ENCODE data around the gene SEC24D.
"Not testable (repeated sequence)": the region's sequence is repeated elsewhere in the genome, so short reads cannot be mapped to it uniquely, and the experiment has no call there.

Gene SEC24D

GRCh38 chr4:118835571-118836300 is at the start of gene SEC24D:
Gene SEC24D, minus strand, starts transcription at chr4:118836126. Its CDS starts 2,430 bp downstream, at chr4:118833696.
- DNase-seq, result peak; percentile 88

- DNase-seq, result no peak
These were observed 48.8 kb upstream of the SEC24D start for GRCh38 chr4:118884716-118885115.

DNA sequence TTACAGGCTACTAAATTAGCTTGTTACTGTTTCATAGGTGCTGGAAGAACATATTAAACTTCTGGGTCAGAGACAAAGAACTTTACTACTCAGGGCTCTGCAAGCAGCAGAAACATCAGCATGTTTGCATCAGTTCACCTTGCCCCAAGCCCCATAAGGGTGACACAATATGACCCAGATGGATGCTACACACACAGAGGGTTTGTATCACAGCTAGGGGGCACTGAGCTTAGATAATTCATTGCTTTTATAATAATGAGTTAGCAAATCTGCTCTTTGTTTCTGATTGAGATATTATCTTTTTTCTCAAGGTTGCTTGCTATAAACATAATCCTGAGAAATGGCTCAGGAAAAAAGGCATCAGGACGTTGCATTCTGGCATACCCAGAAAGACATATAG is 47.9 kb upstream of the SEC24D start:
- no peak for DNase-seq

GRCh38 chr4:118881512-118882146 is 45.7 kb upstream of the SEC24D start:
- DNase-seq, result no peak

GRCh38 chr4:118879409-118879808 is 43.5 kb upstream of the SEC24D start:
- no peak for DNase-seq

DNA sequence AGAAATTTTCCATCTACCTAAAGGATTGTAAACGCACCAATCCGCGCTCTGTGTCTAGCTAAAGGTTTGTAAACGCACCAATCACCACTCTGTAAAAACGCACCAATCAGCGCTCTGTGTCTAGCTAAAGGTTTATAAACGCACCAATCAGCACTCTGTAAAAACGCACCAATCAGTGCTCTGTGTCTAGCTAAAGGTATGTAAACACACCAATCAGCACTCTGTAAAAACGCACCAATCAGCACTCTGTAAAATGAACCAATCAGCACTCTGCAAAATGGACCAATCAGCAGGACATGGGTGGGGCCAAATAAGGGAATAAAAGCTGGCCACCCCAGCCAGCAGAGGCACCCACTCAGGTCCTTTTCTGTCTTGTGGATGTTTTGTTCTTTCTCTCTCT is 42.6 kb upstream of the SEC24D start:
- not testable (repeated sequence) for DNase-seq

- DNase-seq, result no peak
These were observed 41.9 kb upstream of the SEC24D start for GRCh38 chr4:118877797-118878196.

- no peak for DNase-seq
These were observed 36.3 kb upstream of the SEC24D start for GRCh38 chr4:118872181-118872580.

- no peak for DNase-seq
These were observed 33.9 kb upstream of the SEC24D start for GRCh38 chr4:118869808-118870342.

- DNase-seq, result no peak
These were observed 31.6 kb upstream of the SEC24D start for GRCh38 chr4:118867311-118868067.

DNA sequence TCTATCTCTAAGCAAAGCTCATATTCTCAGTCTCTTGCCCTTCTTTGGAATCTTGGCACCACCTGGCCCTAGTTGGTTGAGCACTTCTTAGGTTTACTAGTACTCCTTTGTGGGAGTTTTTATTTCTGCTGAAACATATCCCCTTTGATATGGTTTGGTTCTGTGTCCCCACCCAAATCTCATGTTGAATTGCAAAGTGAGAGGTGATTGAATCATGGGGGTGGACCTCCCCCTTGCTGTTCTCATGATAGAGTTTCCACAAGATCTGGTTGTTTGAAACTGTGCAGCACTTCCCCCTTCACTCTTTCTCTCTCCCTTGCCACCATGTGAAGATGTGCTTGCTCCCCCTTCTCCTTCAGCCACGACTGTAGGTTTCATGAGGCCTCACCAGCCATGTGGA is 30.5 kb upstream of the SEC24D start:
- no peak for DNase-seq

- DNase-seq, result no peak
These were observed 29.3 kb upstream of the SEC24D start for GRCh38 chr4:118865091-118865708.

DNA sequence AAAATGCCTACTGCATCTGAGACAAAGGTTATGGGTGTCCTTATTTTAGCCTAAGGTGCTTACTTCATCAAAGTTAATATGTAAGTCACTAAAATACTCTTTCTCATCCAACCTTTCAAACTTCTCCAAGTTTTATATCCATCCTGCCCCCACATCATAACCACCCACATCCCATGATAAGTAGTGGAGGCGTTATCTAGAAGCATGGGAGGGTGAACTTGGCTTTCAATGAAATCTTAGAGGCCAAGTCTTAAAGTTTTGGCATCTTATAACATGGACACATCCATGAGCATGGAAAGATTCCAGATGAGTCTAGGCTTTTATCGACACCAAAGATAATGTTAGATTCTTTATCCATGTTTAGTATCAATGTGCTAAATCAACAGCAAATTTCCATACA is 22.9 kb upstream of the SEC24D start:
- DNase-seq, result no peak

GRCh38 chr4:118857760-118858159 is 21.8 kb upstream of the SEC24D start:
- DNase-seq, result no peak

GRCh38 chr4:118850488-118851173 is 14.7 kb upstream of the SEC24D start:
- DNase-seq, result no peak

- no peak for DNase-seq
These were observed 14.1 kb upstream of the SEC24D start for GRCh38 chr4:118849867-118850487.

DNA sequence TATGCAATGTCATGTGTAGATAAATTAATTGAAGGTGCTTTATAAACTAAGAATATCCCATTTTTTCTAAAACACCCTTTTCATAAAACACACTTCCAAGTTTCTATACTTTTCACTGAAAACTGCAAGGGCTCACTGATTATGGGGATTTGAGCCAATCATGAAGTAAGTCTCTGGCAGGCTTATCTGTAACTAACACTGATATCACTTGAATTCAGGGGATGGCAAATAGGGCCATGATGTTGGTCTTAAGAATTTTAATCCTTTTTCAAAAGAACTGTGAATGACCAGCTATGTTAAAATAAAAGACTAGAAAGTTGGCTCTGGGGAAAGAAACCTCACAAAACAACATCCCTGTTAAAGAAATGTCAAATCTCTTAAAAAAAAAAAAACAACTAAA is 13.0 kb upstream of the SEC24D start:
- no peak for DNase-seq

DNA sequence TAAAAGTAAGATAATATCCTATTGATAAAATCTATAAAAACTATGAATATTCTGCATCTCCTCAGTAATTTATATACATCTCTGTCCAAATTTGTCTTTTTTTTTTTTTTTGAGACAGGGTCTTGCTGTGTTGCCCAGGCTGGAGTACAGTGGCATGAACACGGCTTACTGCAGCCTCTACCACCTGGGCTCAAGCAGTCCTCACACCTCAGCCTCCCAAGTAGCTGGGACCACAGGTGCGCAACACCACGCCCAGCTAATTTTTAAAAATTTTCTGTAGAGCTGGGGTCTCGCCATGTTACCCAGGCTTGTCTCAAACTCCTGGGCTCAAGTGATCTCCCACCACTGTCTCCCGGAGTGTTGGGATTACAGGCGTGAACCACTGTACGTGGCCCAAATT is 12.3 kb upstream of the SEC24D start:
- DNase-seq, result no peak

DNA sequence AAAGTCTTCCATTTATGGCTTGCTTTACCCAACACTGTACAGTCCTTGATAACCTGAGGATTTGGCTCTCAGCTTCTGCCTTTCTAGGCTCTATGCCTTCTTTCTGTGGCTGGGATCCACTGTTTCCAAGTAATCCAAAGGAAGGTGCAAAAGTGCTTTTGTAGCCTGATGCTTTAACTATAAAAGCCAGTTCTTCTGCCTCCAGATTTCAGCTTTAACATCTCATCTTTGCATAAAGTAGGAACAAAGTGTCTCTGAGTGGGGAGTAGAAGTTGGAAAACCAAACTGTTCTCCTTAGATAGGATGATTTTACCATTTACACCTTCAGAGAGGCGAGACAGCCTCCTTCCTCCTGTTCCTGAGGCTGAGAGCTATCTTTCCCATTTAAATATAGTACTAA is 11.1 kb upstream of the SEC24D start:
- DNase-seq, result no peak

GRCh38 chr4:118845552-118846050 is 9.7 kb upstream of the SEC24D start:
- no peak for DNase-seq

DNA sequence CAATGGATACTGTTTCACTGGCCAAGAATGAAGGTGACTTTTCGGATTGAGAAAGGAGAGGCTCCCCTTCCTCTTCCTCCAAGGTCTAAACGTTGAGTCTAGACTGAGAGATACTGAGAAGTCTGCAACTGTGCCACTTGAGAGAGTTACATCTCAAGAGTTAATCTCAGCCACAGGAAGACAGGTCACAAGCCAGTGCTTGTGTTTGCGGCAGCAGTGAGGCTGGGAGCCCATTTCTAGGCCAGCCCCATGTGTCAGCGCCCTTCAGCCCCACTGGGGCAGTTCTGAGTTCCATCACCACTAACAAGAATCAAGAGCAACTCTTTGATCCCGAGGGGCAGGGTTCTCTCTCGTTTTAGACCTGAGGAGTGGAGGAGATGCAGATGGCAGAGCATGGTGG is 7.3 kb upstream of the SEC24D start:
- no peak for DNase-seq

DNA sequence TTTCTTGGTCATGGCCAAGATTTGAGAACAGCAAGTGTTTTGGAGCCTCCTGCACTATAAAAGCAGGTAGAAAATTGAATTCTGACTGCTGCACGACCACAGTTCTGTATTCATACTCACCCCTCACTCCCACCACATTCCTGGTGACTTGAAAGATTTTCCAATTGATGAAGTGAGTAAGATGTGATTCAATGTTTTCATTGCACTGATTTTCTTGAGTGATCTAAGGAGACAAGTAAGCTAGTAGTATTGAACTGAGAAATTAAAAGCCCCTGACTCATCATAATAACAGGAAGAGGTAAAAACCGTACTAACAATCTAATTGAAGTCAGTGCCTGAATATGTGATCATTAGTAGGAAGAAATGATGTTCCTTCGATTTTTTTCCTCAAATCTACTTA is 6.1 kb upstream of the SEC24D start:
- DNase-seq, result no peak
